Stimulated activated CD8-positive, alpha-beta memory T cell treated with anti-CD3 and anti-CD28 coated beads, Interleukin-7, amount 100 ng/mL, for 48 hours (primary cell): ENCODE measurements around the gene LYST.

Experiments used
- DNase-seq, 2 donors: peaks; one replicate each; pipeline ENCODE4 v3.0.0-alpha.2; 2020; ENCODE audit warnings: low read depth in 1 of 2; ENCODE audit errors: extremely low read depth in 1 of 2

Gene LYST

GRCh38 chr1:235888119-235888643 lies 21.5 kb upstream of the LYST start:
- DNase-seq, result peak in 1 of 2 donors; percentile 71

GRCh38 chr1:235887676-235888075 lies 21.0 kb upstream of the LYST start:
- DNase-seq, result no peak

DNA sequence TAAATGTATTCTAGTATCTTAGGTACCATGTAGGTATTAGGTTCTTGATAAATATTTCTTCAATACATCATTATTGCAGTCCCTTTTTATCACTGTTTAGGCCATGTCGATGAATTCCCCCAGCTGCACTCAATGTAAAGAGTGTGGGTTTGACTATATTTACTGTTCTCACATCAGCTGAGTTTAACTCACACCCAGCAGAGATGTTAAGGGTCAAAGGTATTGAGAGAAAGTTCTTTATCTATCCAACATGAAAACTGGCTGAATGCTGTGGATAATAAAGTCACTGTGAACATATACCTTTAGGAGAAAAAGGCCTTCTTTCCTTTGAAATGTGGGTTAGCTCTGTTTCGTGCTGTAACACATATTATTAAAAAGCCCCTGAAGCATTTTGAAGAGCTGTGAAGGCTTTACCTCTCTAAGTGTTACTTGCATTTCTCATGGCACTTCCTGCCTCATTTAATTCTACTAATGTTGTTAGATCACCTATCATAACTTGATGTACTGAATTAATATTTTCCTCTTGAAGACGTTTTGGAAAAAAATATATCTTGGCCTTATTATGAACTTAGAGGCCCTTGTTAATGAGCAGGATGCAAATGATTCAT lies 19.1 kb upstream of the LYST start:
- DNase-seq, result no peak

DNA sequence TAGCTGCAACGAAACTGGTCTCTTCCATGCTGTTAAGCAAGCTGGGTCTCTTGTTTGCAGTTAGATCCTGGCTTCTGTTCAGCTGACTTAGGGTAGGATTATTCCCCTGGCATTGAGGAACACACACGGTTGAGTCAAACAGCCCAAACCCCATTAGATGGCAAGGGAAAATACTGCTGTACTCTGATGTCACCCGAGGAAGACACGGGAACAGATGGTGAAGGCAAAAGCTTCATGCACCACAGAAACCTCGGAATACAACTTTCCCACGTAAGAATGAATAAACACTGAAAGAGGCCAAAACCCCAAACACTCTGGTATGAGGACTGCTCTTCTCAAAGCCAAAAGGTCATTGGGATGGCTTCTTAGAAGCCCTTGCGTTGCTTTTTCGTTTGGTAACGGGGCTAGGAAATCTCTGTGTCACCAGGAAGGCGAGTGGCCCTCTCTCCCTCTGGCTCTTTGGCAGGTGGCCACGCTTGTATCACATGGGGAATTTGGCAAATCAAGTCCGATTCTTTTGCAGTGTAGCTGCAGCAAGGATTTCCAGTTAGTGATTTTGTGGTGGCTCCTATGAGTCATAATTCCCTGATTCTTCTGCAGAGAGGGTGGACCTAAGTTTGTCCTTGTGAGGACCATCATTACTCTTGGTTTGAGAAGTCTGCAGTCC lies 16.7 kb upstream of the LYST start:
- no peak for DNase-seq

GRCh38 chr1:235882816-235883215 lies 16.1 kb upstream of the LYST start:
- DNase-seq, result no peak

GRCh38 chr1:235881930-235882700 lies 15.4 kb upstream of the LYST start:
- no peak for DNase-seq

DNA sequence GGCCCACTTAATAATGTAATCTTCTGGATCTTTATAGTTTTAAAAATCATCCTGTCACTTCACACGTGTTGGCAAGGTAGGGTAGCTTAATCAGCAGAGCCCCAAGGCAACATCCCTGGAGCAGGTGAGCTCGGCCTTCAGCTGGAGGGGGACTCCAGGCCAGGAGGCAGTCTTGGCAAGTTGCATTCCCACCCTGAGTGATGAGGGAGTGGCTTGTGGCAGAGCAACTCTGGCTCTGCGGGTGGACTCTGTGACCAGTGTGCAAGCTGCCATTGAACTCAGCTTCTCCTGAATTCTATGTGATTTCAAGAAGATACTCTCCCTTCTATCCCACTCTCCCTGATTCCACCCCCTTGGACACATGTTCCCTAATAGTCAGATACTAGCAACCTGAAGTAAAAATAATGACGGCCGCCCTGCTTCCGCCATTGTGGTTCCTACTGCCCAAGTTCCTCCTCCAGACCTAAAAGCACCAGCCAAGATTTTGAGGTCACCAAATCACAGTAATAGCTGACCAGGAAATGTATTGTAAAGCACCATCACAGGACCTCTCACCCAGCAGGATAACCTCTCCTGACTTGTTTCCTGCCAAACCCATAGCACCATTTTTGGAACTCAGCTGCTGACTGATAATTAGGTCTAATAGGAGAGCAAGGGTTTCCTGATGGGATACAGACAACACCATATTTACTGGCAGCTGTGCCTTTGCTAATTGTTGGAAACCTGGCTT lies 11.5 kb upstream of the LYST start:
- no peak for DNase-seq

DNA sequence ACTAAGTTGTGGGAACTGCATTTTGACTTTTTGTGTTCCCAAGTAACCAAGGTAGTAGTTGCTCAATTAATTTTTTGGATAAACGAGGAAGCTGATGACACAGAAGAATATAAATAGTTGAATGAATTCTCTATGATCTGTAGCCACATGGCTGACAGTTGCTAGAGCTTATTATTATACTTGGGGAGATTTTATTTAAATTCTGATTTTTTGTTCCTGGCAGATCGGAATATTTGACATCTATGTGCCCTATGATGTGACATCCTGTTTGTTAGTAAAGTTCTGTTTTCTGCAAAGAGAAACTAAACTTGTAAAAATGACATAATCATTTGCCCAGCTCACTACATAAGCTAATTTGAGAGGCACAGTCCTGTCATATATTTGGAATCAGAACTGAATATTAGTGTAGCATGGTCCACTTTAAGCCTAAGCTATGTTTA lies 9.7 kb upstream of the LYST start:
- DNase-seq, result no peak

GRCh38 chr1:235875036-235875597 lies 8.4 kb upstream of the LYST start:
- no peak for DNase-seq

DNA sequence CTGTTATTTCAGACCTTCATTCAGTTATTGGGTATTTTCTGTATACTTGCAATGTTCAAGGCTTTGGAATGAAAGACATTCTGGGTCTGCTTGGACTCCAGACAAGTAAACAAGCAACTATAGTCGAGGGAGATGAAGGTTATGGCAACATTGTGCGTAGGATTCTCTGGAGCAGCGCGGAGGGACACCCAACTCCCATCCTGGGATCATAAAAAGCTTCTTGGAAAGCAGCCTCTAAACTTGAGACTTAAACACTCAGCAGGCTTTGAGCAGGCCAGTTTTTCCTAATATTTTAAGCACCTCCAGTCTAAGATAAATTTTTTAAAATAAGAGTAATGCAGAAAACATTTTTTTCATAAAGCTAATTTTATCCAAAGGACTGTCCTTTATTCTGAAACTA lies 7.6 kb upstream of the LYST start:
- no peak for DNase-seq

DNA sequence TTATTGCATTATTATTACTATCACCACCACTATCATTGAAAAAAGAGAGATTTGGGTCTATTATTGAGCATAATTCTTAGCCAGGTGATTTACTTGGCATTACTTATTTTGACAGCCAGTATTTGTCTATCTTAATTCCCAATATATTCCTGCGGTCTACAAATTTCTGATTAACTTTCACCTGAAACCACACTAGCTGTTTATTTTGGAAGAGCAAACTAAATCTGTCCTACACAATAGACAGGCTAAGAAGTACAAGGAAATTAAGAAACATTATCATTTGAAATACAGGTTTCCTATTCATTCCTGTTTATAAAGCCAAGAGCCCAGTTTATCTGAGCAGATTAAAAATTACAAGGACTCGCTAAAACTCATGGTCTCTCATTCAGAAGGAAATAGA lies 6.9 kb upstream of the LYST start:
- no peak for DNase-seq

DNA sequence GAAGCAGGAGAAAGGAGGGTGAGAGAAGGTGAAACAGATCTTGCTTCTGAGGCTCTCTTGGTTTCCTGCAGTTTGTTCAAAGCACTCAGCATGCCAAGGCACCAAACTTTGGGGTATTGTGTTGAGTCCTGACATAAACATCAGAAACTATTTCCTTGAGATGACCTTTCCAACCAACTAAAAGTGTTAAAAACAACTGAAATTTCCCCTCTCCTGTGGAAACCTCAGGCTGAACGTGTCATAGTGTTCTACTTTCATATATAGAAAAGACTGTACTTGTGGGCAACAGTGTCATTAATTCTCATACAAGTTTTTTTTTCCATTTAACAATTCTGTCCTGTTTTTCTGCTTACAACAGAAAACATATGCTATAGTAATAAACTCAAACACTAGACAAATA lies 6.3 kb upstream of the LYST start:
- DNase-seq, result no peak

DNA sequence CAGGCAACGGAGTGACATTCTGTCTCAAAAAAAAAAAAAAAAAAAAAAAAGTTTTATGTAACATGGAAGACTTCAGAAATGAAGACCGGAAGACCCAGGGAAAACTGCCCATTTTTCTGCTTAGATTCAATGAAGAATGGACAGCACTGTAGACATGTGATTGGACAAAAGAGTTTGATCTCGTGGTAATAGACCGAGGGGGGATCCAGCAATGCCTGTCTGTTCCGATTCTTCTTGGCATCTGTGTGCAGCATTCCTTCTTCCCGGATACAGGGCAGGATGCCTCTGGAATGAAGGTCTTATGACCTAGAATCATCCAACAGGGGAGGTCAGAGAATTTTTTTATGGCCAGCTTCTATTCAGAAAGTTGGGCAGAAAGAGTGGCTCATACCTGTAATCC lies 5.6 kb upstream of the LYST start:
- DNase-seq, result no peak

- no peak for DNase-seq
Measured at GRCh38 chr1:235867903-235868469, 1.3 kb upstream of the LYST start.

- DNase-seq, result peak; percentile 93 to 98
Measured at GRCh38 chr1:235866913-235867845, 473 bp upstream of the LYST start.

- no peak for DNase-seq
Measured at GRCh38 chr1:235865565-235866204, 1.0 kb downstream of the LYST start.

DNA sequence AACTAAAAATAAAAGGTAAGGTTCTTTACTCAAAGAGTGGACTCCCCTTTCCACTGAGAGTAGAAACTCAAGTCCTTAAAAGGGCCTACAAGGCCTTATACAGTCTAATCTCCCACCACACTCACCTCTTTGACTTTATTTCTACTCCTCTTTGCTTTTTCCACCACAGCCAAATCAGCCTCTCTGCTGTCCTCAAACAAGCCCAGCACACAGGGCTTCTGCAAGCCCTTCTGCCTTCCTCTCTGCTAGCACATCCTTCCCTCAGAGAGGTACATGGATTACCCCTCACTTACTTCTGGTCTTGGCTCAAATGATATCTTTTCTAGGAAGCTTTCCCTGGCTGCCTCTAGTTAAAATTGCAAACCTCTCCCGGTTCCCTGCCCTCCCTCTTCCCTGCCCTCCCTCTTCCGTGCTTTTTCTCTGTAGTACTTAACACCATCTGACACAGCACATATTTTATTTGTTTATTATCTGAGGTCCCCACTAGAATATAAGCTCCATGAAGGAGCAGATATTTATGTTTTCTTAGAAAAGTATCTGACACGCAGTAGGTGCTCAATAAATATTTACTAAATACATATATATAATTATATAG lies 1.7 kb downstream of the LYST start:
- DNase-seq, result no peak

GRCh38 chr1:235864469-235864868 lies 2.2 kb downstream of the LYST start:
- DNase-seq, result no peak

DNA sequence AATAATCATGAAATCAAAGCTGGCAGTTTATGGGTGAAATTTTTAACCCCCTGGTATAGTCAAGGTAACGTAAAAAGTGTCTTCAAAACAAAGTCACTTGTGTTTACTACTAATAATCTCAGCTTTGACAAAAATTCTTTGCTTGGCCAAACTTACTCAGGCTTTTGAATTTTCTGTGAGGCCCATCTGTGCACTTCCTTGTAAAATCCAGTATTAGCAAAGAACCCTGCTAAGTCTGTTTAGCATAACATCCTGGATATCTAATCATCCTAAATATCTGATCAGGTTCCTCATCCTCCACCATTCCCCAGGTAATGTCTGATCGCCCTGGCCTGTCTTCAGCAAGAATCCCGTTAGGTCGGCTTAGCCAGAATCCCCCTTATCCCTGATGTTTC lies 3.0 kb downstream of the LYST start:
- no peak for DNase-seq
